WTC11 (cell line): ENCODE results near the gene ECHS1. TPM values are rescaled to one million over a fixed set of nuclear protein-coding genes. Genes with fewer than 3 reads are reported as not detected.

ENCODE experiments used
- ATAC-seq: fragments of 200-7000 bp; cut with Tn5 transposase; 2 replicates; pipeline ENCODE4 v1.10.0; 2021; ENCODE audit warnings: mild to moderate bottlenecking, moderate library complexity
- CTCF ChIA-PET: fragments of 300-600 bp; sonication (Branson Sonifier 250); formaldehyde crosslinking; loops from one replicate; lab custom pipeline; 2021; ENCODE audit warnings: antibody characterized with exemption; lab: Charles Lee
- POLR2A ChIA-PET: fragments of 350-600 bp; sonication (Branson Sonifier 250); formaldehyde crosslinking; loops from one replicate; lab custom pipeline; 2021; ENCODE audit warnings: antibody characterized with exemption; lab: Charles Lee
- DNase-seq: peaks from one replicate; pipeline ENCODE4 v3.0.0; 2021; ENCODE audit warnings: low spot score
- H3K27ac Mint-ChIP-seq: 2 replicates; pipeline ENCODE4 v1.8.0; 2021; ENCODE audit warnings: mixed read lengths
- H3K27me3 Mint-ChIP-seq: 2 replicates; pipeline ENCODE4 v1.8.0; 2021; ENCODE audit warnings: low read depth, mild to moderate bottlenecking, moderate library complexity, mixed read lengths
- H3K36me3 Mint-ChIP-seq: 2 replicates; pipeline ENCODE4 v1.8.0; 2021; ENCODE audit warnings: mixed read lengths
- H3K4me1 Mint-ChIP-seq: 2 replicates; pipeline ENCODE4 v1.8.0; 2022; ENCODE audit warnings: mixed read lengths
- H3K4me3 Mint-ChIP-seq: 2 replicates; pipeline ENCODE4 v1.8.0; 2021; ENCODE audit warnings: mild to moderate bottlenecking, moderate library complexity, mixed read lengths
- H3K9me3 Mint-ChIP-seq: 2 replicates; pipeline ENCODE4 v1.8.0; 2021; ENCODE audit warnings: mixed read lengths
- CDX4 ChIP-seq: fragments of 250-450 bp; sonication (Bioruptor Pico); IDR thresholded peaks from 2 replicates; pipeline ENCODE4 v1.9.0; 2021; ENCODE audit warnings: moderate library complexity, mild to moderate bottlenecking, inconsistent platforms, borderline replicate concordance
- FOXJ3 ChIP-seq: sonication (generic); formaldehyde crosslinking; IDR thresholded peaks from 2 replicates; pipeline ENCODE4 v1.9.0; 2021; ENCODE audit warnings: missing genetic modification reagents, mild to moderate bottlenecking, borderline replicate concordance
- MXD4 ChIP-seq: fragments of 250-450 bp; sonication (Bioruptor Pico); IDR thresholded peaks from 2 replicates; pipeline ENCODE4 v1.8.0; 2021; ENCODE audit warnings: mild to moderate bottlenecking, moderate library complexity, borderline replicate concordance
- MYBL2 ChIP-seq: sonication (generic); formaldehyde crosslinking; IDR thresholded peaks from 2 replicates; pipeline ENCODE4 v1.8.1; 2023; ENCODE audit warnings: mild to moderate bottlenecking, moderate library complexity, missing genetic modification reagents
- NR1H2 ChIP-seq: sonication (generic); formaldehyde crosslinking; IDR thresholded peaks from 2 replicates; pipeline ENCODE4 v1.9.0; 2021; ENCODE audit warnings: mild to moderate bottlenecking, moderate library complexity, missing genetic modification reagents
- RORB ChIP-seq: fragments of 250-450 bp; sonication (Bioruptor Pico); IDR thresholded peaks from 2 replicates; pipeline ENCODE4 v1.9.0; 2021; ENCODE audit warnings: mild to moderate bottlenecking
- SOX15 ChIP-seq: fragments of 250-450 bp; sonication (Bioruptor Pico); IDR thresholded peaks from 2 replicates; pipeline ENCODE4 v1.9.0; 2021; ENCODE audit warnings: mild to moderate bottlenecking
- ZNF232 ChIP-seq: sonication (generic); formaldehyde crosslinking; IDR thresholded peaks from 2 replicates; pipeline ENCODE4 v1.8.0; 2022; ENCODE audit warnings: mild to moderate bottlenecking, missing genetic modification reagents
- total RNA-seq: library from RNA; stranded (reverse); gene quantifications from 3 replicates; pipeline ENCODE4 v1.2.3, GENCODE V29; 2021
- TF ChIP-seq, protein P1 (sequence below): sonication (generic); formaldehyde crosslinking; IDR thresholded peaks from 2 replicates; pipeline ENCODE4 v1.8.1; 2023; ENCODE audit warnings: mild to moderate bottlenecking, missing genetic modification reagents, borderline replicate concordance
- TF ChIP-seq, protein P2 (sequence below): fragments of 250-450 bp; sonication (Bioruptor Pico); IDR thresholded peaks from 2 replicates; pipeline ENCODE4 v1.9.0; 2021; ENCODE audit warnings: mild to moderate bottlenecking, borderline replicate concordance

The ECHS1 gene
- total RNA-seq, 1 experiment from 2014 or later, result 84.1 TPM

DNA sequence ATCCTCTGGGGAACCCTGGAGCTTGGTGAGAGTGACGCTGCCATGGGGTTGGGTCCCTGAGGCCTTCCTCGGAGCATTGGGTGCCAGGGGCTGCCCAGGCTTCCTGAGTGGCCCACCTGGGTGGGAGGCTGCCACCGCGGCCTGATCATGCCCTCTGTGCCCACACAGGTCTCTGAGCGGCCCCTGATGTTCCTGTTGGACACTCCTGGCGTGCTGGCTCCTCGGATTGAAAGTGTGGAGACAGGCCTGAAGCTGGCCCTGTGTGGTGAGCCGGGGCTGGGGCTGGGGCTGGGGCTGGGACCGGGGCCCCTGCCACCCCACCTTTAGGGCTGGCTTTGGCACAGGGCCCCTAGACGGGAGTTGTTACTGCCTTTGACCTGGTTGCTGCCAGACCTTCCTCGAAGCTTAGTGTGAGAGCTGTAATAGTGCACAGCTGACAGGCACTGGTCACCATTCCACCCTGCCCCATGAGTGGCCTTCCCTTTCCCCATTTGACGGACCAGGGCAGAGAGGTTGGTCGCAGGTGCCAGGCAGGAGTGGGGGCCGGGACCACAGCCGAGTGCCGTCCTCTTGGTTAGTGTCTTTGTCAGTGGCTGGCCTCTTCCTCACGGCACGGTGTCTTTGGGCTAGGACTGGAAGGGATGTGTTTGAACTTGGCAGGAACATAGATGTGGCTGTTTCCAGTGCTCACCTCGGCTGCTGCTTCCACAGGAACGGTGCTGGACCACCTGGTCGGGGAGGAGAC is 29.0 kb upstream of the ECHS1 start:
- DNase-seq (no peak), ATAC-seq (no peak)
- Mint-ChIP-seq H3K27me3 (no peaks in the 10 kb centered on the region), H3K9me3 (no peaks in the 10 kb centered on the region), H3K36me3 (peaks cover 77% of the 10 kb centered on the region), H3K4me1 (no peaks in the 10 kb centered on the region), H3K4me3 (no peak overlapping the region), H3K27ac (no peak overlapping the region)
- ChIA-PET POLR2A (no interaction called here), CTCF (no interaction called here)
- TF ChIP-seq, protein P1, sequence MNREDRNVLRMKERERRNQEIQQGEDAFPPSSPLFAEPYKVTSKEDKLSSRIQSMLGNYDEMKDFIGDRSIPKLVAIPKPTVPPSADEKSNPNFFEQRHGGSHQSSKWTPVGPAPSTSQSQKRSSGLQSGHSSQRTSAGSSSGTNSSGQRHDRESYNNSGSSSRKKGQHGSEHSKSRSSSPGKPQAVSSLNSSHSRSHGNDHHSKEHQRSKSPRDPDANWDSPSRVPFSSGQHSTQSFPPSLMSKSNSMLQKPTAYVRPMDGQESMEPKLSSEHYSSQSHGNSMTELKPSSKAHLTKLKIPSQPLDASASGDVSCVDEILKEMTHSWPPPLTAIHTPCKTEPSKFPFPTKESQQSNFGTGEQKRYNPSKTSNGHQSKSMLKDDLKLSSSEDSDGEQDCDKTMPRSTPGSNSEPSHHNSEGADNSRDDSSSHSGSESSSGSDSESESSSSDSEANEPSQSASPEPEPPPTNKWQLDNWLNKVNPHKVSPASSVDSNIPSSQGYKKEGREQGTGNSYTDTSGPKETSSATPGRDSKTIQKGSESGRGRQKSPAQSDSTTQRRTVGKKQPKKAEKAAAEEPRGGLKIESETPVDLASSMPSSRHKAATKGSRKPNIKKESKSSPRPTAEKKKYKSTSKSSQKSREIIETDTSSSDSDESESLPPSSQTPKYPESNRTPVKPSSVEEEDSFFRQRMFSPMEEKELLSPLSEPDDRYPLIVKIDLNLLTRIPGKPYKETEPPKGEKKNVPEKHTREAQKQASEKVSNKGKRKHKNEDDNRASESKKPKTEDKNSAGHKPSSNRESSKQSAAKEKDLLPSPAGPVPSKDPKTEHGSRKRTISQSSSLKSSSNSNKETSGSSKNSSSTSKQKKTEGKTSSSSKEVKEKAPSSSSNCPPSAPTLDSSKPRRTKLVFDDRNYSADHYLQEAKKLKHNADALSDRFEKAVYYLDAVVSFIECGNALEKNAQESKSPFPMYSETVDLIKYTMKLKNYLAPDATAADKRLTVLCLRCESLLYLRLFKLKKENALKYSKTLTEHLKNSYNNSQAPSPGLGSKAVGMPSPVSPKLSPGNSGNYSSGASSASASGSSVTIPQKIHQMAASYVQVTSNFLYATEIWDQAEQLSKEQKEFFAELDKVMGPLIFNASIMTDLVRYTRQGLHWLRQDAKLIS (CRISPR knock-in tag), result no peak

DNA sequence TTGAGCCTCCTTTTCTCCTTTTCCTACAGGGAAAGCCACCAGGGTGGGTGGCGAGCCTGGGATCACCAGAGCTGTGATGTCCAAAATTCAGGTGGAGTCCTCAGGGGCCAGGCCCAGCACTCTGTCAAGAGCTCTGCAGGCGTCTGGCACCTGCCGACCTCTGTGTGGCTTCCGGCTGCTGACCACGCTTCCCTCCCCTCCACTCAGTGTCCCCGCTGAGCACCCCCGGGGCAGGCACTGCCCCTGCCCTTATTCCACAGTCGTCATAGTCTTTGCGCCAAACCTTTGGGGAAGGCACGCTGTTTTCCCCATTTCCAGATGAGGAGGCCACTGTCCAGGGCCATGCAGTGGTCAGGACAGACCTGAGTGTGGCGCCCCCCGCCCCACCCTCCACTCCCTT is 28.3 kb upstream of the ECHS1 start:
- POLR2A ChIA-PET, result no interaction called here
- DNase-seq (no peak), ATAC-seq (no peak)

More for the DNA sequence above, 28.3 kb upstream of the ECHS1 start:
- Mint-ChIP-seq H3K4me3 (no peak overlapping the region), H3K9me3 (no peaks in the 10 kb centered on the region), H3K4me1 (no peaks in the 10 kb centered on the region), H3K36me3 (peaks cover 79% of the 10 kb centered on the region), H3K27me3 (no peaks in the 10 kb centered on the region), H3K27ac (no peak overlapping the region)
- TF ChIP-seq SOX15 (no peak), NR1H2 (no peak), MXD4 (CRISPR knock-in tag) (no peak), FOXJ3 (CRISPR knock-in tag) (no peak), MYBL2 (no peak), CDX4 (no peak), ZNF232 (CRISPR knock-in tag) (no peak), RORB (CRISPR knock-in tag) (no peak)
- TF ChIP-seq, protein P1 (CRISPR knock-in tag), result no peak
- TF ChIP-seq, protein P2, sequence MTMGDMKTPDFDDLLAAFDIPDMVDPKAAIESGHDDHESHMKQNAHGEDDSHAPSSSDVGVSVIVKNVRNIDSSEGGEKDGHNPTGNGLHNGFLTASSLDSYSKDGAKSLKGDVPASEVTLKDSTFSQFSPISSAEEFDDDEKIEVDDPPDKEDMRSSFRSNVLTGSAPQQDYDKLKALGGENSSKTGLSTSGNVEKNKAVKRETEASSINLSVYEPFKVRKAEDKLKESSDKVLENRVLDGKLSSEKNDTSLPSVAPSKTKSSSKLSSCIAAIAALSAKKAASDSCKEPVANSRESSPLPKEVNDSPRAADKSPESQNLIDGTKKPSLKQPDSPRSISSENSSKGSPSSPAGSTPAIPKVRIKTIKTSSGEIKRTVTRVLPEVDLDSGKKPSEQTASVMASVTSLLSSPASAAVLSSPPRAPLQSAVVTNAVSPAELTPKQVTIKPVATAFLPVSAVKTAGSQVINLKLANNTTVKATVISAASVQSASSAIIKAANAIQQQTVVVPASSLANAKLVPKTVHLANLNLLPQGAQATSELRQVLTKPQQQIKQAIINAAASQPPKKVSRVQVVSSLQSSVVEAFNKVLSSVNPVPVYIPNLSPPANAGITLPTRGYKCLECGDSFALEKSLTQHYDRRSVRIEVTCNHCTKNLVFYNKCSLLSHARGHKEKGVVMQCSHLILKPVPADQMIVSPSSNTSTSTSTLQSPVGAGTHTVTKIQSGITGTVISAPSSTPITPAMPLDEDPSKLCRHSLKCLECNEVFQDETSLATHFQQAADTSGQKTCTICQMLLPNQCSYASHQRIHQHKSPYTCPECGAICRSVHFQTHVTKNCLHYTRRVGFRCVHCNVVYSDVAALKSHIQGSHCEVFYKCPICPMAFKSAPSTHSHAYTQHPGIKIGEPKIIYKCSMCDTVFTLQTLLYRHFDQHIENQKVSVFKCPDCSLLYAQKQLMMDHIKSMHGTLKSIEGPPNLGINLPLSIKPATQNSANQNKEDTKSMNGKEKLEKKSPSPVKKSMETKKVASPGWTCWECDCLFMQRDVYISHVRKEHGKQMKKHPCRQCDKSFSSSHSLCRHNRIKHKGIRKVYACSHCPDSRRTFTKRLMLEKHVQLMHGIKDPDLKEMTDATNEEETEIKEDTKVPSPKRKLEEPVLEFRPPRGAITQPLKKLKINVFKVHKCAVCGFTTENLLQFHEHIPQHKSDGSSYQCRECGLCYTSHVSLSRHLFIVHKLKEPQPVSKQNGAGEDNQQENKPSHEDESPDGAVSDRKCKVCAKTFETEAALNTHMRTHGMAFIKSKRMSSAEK (CRISPR knock-in tag), result no peak
- CTCF ChIA-PET, result no interaction called here
